Skeletal muscle cell (primary cell): ENCODE results near the gene NPB.

Experiments
- DNase-seq: peaks from one replicate; pipeline ENCODE4 v3.0.0-alpha.2; 2010; ENCODE audit warnings: low read depth
- H3K4me3 ChIP-seq: 2 replicates; pipeline ENCODE4 v1.5.1; 2011; ENCODE audit warnings: low read depth, mild to moderate bottlenecking, control low read depth, low read length, moderate library complexity

NPB gene

DNA sequence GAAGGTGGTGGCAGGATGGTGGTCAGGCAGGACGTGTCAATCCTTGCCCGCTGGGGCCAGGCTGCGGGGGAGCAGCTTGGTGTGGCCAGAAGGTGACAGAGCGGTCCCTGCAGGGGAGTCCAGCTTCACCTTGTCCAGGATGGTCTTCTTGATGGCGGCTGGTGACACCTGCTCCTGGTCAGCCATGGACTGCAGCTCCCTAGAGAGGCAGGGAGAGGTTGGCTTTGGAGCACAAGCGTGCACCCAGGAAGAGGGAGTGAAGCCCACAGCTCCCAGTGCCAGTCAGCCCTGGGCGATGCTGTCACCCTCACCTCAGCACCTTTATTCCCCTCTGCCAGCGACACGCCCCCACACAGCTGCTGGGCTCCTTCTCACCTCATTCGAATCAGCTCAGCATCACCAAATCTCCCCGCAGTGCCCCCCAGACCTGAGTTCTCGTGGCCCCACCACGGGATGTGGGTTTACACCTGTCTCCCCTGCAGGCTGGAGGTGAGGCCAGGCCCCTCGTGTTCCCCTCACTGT lies 31.2 kb downstream of the NPB start:
- DNase-seq, result no peak
- no peak overlapping the region for H3K4me3 ChIP-seq

DNA sequence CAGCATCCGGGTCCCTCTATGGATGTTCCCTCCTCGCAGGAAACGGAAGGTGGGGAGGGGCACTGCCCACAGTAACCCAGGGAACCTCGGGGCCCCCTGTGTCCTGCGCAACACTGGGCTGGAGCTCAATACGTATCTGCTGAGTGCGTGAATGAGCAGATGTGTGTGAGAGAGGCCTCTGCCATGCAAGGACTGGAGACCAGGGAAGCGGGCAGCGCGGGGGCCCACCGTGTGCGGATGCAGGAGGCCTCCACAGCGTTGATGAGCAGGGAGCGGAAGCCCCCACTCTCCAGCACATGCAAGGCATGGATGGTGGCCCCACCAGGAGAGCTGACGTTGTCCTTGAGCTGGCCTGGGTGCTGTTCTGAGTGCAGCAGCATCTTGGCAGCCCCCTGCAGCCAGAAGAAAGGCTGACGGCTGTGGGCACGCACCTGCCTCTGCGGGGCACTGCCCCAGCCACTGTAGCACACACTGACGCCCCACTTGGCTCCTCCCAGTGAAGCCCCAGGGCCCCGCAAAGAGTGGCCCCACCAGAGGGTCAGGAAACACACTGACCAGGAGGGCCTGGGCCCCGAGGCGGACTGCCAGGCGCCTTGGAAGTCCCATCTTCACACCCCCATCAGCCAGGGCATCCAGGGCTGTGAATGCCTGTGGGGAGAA lies 32.2 kb downstream of the NPB start:
- H3K4me3 ChIP-seq, result no peak overlapping the region
- DNase-seq, result no peak

DNA sequence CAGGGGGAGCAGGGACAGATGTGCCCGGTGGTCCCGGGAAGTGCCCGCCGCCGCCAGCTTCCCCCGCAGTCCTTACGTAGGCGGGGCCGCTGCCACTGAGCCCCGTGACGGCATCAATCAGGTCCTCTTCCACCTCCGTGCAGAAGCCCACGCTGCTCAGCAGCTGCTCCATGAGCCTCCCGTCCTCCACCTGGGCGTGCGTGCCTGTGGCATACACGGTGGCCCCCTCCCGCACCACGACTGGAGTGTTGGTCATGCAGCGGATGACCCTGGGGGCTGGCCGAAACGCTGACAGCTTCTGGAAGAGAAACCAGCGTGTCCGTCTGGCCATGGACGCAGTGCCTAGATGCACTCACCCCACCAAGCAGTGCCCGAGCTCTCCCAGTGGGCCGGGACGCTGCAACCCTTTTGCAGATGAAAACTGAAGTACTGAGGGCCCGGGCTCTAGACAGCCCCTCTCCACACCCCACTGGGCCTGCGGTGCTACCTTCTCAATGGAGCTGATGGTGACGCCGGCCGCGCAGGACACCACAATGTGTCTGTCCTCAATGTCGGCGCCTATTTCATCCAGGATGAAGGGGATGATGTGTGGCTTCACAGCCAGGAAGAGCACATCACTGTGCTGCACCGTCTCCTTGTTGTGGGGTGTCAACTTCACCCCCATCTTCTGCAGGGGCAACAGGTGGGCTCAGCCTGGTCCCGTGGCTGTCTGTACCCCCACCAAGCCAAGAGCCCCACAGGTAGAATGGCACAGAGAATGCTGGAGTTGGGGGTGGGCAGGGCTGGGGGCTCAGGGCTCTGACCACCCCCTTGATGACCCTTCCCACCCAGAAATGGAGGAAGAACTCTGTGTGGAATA lies 33.0 kb downstream of the NPB start:
- H3K4me3 ChIP-seq, result peak overlapping the region; percentile 98
- no peak for DNase-seq

GRCh38 chr17:81935709-81936084 lies 33.7 kb downstream of the NPB start:
- DNase-seq, result no peak
- peak overlapping the region; percentile 98 for H3K4me3 ChIP-seq

DNA sequence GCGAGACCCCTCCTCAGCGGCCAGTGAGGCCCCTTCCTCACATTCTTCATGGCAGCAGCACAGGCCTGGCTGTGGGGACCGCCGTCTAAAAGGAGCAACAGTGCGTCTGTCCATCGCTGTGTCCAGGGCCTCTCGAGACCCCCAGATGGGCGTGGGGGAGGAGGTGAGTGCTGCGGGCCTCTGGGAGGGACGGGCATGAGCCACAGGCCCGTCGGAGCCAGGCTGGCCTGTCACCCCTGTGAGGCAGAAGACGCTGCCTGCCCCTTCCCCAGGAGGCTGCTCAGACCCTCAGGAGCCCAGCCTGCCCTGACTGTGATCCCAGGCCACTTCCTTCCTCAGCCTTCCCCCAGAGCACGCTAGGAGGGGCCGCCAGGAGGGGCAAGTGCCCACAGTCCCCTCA lies 37.2 kb downstream of the NPB start:
- no peak overlapping the region for H3K4me3 ChIP-seq
- no peak for DNase-seq

DNA sequence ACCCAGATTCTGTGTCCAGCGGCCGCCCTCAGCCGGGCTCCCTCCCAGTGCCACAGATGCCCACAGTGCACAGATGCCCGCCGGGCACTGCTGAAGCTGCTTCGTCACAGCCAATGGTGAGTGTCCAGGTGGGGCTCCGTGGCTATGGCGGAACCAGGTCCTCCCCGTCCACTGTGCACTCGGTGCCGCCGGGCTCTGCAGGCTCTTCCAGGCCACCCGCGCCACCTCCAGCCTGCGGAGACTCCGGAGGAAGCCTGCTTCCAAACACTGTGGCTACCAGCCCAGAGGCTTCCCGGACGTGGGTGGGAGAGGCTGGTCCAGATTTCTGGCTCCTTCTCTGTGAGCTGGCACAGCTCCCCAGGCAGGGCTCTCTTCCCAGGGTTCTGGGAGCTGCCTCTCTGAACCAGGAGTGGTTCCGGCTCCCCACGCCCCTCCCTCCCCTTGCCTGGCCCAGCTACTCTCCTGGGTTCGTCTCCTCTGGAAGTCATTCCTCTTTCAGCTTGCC lies 37.9 kb downstream of the NPB start:
- DNase-seq, result no peak
- no peak overlapping the region for H3K4me3 ChIP-seq

DNA sequence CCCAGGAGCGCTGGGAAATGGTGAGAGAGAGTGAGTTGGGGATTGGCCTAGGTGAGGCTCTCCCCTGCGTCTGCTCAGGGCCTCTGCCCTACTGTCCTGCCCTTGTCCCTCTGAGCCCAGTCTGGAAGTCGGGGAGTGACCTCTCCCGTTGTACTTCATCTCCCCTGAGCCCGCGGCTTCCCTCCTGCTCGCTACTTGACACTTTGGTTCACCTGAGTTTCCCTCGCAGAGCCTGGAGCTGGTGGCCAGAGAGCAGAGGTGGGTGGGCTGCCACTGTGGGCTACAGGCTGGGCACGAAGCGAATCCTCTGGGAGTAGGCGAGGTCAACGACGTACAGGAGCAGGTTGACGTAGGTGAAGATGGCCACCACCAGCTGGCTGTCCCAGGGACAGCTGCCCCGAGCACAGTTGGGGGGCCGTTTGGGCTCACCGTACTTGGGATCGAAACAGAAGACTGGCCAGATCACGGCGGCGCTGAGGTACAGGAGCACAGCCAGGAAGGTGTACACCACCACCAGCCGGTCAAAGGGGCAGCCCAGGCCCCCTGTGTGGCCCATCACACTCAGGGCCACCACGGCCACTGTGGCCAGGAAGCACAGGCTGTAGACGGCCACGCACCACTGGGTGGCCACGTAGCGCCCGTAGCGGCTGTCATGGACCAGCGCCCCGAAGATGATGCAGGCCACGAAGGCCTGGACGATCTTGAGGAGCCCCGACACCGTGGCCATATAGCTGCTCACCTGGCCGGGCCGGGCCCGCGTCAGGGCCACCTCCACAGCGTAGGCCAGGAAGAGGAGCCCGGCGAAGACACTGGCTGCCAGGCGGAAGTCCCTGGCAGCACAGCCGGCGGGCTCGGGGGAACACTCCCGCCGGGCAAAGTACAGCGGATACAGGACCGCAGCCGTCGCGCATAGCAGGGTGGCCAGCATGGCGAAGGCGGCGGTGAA lies 38.8 kb downstream of the NPB start:
- DNase-seq, result no peak
- no peak overlapping the region for H3K4me3 ChIP-seq

DNA sequence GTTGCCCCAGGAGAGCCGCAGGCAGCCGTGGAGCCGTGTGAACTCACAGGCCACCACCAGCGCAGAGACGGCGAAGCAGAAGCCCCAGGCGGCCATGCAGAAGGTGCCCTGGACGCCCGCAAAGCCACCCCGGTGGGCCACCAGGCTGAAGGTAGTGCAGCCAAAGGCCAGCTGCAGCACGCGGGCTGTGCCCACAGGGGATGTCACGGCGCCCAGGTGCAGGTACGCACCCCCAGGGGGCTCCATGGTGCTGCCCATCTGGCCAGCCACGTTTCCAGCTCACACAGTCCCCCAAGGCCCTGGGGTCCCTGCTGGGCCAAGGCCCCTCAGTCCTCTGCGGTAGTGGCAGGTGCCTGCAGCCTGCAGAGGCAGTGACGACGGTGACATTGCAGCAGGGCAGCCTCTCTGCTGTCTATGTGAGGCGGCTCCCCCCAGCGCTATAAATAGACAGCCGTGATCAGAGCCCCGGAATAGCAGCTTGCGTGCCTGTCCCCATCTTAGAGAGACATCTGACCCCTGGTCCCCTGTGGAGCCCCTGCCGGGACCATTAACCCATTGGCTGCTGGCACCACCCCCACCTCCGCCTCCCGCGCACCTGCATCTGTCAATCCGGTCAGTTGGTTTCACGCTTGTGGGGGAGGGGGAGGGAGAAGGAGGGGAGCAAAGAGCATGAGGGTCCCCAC lies 39.6 kb downstream of the NPB start:
- DNase-seq, result no peak

GRCh38 chr17:81942167-81942553 lies 40.1 kb downstream of the NPB start:
- no peak for DNase-seq
- no peak overlapping the region for H3K4me3 ChIP-seq

More for the DNA sequence above, 39.6 kb downstream of the NPB start:
- no peak overlapping the region for H3K4me3 ChIP-seq

- no peak overlapping the region for H3K4me3 ChIP-seq
- no peak for DNase-seq
These were observed 42.8 kb downstream of the NPB start for GRCh38 chr17:81944858-81945257.

DNA sequence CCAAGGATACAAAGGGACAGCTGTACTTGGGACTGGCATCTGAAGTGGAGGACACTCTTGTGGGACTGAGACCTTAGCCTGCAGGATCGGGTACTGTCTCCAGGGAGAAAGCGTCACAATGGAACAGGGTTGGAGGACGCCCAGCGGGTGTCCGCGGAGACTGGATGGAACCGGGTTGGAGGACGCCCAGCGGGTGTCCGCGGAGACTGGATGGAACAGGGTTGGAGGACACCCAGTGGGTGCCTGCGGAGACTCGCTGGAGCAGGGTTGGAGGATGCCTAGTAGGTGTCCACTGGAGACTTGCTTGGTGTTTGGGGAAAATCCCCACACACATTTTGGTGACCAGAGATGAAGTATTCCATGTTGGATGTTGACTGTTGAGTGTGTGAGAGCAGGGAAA lies 45.2 kb downstream of the NPB start, which contains the start of gene MYADML2:
TSS of gene MYADML2 (minus strand) at position 45 of the 400 bp plus-strand sequence. CDS start 5,492 bp downstream, outside the sequence.
- DNase-seq, result no peak
- no peak within 1 kb of the TSS for H3K4me3 ChIP-seq

GRCh38 chr17:81948635-81949378 lies 46.8 kb downstream of the NPB start:
- no peak for DNase-seq
- no peak overlapping the region for H3K4me3 ChIP-seq

GRCh38 chr17:81950501-81950900 lies 48.5 kb downstream of the NPB start:
- H3K4me3 ChIP-seq, result no peak overlapping the region
- DNase-seq, result no peak

- no peak for DNase-seq
These were observed 50.0 kb downstream of the NPB start for GRCh38 chr17:81951785-81952684.

More at GRCh38 chr17:81951785-81952684, 50.0 kb downstream of the NPB start:
- no peak overlapping the region for H3K4me3 ChIP-seq
